Measurements from ENCODE around the gene RAB8A. TPM values are rescaled to one million over a fixed set of nuclear protein-coding genes. Genes with fewer than 3 reads are reported as not detected.
"Not testable (repeated sequence)": the region's sequence is repeated elsewhere in the genome, so short reads cannot be mapped to it uniquely, and the experiment has no call there.

Gene RAB8A
- total RNA-seq, 4 donors from 2014 or later = 40.2 to 65.6 (median 51.5) TPM

DNA sequence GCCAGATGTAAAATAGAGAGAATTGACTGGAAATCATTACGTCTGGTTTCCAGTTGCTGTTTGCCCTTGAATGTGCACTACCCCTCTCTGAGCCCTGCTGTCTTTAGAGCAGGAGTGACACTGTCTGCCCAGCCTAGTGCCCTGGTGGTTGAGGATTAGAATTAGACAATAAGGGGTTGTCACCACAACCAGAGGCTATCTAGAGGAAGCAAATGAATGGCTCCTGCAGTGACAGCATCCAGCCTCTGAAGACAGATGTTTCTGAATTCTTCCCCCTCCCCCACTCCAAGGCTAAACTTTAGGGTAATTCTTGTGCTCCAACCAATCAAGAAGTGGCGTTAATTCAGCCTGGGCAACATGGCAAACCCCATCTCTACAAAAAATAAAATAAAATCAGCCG lies 2.0 kb downstream of the RAB8A start:
- H3K36me3 ChIP-seq = peaks cover 7 to 9% of the 10 kb centered on the region in 2 donors
- peaks cover 10 to 18% of the 10 kb centered on the region in 2 donors for H3K4me1 ChIP-seq
- no peak overlapping the region for H3K27ac ChIP-seq
- DNase-seq = no peak
- TF ChIP-seq POLR2A (IDR thresholded peaks at IDR 0.05) (no peak), CTCF (IDR thresholded peaks at IDR 0.05) (no peak)
- no peak overlapping the region for H3K4me3 ChIP-seq (replicated peaks in 1 of 3)
- WGBS, 2 donors = 86 to 92% methylated on average over 3 of the region's 3 CpGs
- H3K27me3 ChIP-seq = no peaks in the 10 kb centered on the region
- intact Hi-C loops (cut with DNase I) = loop anchor here (5.0 kb wide), 1 partner anchor 84 kb away; the partner anchor contains the start of gene AP1M1
- H3K9me3 ChIP-seq = no peaks in the 10 kb centered on the region

DNA sequence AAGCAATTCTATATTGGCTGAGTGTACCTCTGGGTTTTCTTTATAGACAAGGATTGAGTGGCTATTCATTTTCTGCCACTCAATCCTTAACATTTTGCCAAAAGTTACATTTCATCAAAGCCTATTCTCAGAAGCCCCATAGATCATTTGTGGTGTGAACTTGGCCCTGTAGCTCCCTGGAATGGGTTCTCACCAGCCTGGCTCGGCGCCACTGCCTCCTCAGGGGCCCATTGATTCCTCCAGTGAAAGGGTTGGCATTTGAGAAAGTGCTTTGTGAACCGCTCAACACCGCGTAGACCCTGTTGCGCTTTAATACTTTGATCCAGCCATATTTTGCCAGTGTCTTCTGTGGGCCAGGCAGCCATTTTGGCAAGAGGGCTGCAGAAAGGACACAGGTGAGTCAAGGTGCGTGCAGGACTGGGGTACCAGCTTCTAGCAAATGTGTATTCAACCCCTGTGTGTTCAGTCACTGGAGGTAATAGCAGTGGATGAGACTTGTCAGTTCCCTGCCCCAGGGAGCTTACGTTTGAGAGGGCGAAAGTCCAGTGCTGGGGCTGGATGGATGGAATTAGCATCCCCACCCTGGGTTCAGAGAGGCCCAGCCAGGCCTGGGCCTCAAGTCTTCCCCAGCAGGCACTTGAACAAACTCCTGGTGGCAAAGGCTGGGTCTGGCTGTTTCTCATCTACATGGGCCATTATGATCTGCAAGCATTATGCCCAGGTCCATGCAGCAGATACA lies 3.8 kb downstream of the RAB8A start:
- Histone ChIP-seq H3K36me3 (peaks cover 16 to 19% of the 10 kb centered on the region in 2 donors), H3K4me3 (replicated peaks in 1 of 3) (no peak overlapping the region), H3K27me3 (no peaks in the 10 kb centered on the region), H3K27ac (no peak overlapping the region), H3K9me3 (no peaks in the 10 kb centered on the region), H3K4me1 (peaks cover 10 to 18% of the 10 kb centered on the region in 2 donors)
- TF ChIP-seq POLR2A (IDR thresholded peaks at IDR 0.05) = no peak
- TF ChIP-seq CTCF (IDR thresholded peaks at IDR 0.05) = no peak
- DNase-seq = no peak
- WGBS, 2 donors = 95 to 96% methylated on average over 9 of the region's 9 CpGs
- intact Hi-C loops (cut with DNase I) = no loop called here

DNA sequence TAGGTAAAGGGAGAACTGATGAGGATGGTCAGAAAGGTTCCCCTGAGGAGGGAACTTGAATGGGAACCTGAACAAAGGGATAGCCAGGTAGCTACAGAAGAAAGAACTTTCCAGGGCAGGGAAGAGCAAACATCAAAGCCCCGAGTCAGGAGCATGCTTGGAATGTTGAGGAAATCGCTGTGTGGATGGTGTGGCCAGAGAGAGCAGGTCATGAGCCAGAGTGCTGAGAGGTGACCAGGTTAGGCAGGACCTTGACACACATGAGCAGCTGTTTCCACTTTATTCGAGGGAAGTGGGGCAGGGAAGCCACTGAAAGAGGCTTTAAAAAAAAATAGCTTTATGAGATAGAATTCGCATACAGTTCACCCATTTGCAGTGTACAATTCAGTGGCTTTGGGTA lies 4.4 kb downstream of the RAB8A start:
- H3K27ac ChIP-seq = no peak overlapping the region
- intact Hi-C loops (cut with DNase I) = no loop called here
- peaks cover 10 to 13% of the 10 kb centered on the region in 2 donors for H3K4me1 ChIP-seq
- peaks cover 19 to 22% of the 10 kb centered on the region in 2 donors for H3K36me3 ChIP-seq
- H3K9me3 ChIP-seq = no peaks in the 10 kb centered on the region
- peak in 1 of 2 donors; percentile 1 for DNase-seq
- 67 to 68% methylated on average over 4 of the region's 4 CpGs for WGBS, 2 donors
- no peak for TF ChIP-seq CTCF (IDR thresholded peaks at IDR 0.05)
- TF ChIP-seq POLR2A (IDR thresholded peaks at IDR 0.05) = no peak
- H3K27me3 ChIP-seq = no peaks in the 10 kb centered on the region
- H3K4me3 ChIP-seq (replicated peaks in 1 of 3) = no peak overlapping the region

DNA sequence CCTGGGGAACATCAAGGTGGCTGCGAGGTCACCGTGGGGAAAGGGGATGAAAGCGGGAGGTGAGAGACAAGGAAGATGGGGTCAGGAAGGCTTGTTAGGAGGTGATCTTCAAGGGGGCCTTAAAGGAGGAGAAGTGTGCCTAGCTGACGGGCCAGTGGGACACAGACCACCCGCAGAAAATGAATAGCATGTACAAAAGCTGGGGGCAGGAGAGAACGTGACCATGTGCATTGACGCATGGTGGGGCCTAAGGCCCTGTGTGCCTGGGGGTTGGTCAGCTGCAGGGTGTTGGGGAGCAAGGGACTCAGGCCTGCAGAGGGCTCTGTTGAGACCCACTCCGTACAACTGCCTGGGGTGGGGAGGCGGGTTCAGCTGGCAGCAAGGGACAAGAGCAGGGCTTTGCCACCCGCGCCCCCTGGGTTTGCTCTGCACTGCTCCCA lies 5.9 kb downstream of the RAB8A start:
- no peak overlapping the region for H3K4me3 ChIP-seq (replicated peaks in 1 of 3)
- no peaks in the 10 kb centered on the region for H3K27me3 ChIP-seq
- no peak for DNase-seq
- H3K27ac ChIP-seq = no peak overlapping the region
- TF ChIP-seq CTCF (IDR thresholded peaks at IDR 0.05) = no peak
- TF ChIP-seq POLR2A (IDR thresholded peaks at IDR 0.05) = no peak
- WGBS, 2 donors = 84 to 89% methylated on average over 9 to 11 of the region's 11 CpGs
- intact Hi-C loops (cut with DNase I) = no loop called here
- H3K4me1 ChIP-seq = peaks cover 4 to 7% of the 10 kb centered on the region in 2 donors
- H3K9me3 ChIP-seq = no peaks in the 10 kb centered on the region
- H3K36me3 ChIP-seq = peaks cover 34 to 38% of the 10 kb centered on the region in 2 donors

DNA sequence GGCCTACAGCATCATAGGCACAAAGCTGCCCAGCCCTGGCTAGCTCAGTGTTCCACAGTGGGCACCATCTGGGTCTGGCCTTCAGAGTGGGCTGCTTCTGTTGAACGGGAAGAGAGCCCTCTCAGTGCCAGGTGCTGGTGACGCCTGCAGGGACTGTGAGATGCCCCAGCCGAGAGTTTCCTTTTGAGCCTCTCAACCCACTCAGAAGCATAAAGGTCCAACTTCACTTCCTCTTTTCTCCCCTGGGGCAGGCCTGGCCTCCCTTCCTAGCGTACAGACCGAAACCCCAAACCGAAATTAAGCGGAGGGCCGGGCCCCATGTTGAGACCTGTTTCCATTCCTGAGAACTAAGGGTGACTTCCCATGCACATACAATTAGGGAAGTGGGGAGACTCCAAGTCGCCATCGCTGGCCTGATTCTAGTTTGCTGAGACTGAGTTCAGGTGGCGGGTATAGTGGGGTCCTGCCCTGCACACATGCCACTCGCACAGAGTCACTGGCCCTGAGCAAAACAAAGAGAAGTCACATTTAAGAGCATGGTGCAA lies 6.9 kb downstream of the RAB8A start:
- Histone ChIP-seq H3K36me3 (peaks cover 39 to 44% of the 10 kb centered on the region in 2 donors), H3K4me1 (peaks cover 0 to 3% of the 10 kb centered on the region in 2 donors), H3K27ac (no peak overlapping the region), H3K4me3 (replicated peaks in 1 of 3) (no peak overlapping the region), H3K27me3 (no peaks in the 10 kb centered on the region), H3K9me3 (no peaks in the 10 kb centered on the region)
- TF ChIP-seq POLR2A (IDR thresholded peaks at IDR 0.05) = no peak
- no peak for TF ChIP-seq CTCF (IDR thresholded peaks at IDR 0.05)
- WGBS, 2 donors = 85 to 93% methylated on average over 10 to 12 of the region's 12 CpGs
- intact Hi-C loops (cut with DNase I) = no loop called here
- DNase-seq = no peak

DNA sequence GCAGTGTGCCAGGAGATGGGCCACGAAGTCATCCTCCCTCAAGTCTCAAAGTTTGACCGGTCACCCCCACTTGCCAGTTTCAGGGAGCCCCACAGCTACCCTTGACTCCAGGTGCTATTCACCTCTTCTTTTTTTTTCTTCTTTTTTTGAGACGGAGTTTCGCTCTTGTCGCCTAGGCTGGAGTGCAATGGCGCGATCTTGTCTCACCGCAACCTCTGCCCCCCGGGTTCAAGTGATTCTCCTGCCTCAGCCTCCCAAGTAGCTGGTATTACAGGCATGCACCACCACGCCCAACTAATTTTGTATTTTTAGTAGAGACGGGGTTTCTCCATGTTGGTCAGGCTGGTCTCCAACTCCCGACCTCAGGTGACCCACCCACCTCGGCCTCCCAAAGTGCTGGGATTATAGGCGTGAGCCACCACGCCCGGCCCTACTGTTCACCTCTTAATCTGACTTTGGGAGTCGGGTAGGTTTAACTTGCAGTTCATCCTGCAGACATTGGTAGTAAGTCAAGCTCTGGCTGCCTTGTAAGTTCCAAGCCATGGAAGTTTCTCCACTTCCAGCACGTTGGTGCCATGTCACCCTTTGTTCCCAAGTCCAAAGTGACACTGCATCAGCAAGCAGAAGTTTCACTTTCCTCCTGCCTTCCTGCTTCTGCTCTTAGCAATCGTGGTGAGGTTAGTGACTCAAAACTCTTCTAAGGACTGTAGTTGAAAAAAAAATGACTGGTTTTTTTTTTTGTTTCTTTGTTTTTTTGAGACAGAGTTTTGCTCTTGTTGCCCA lies 7.6 kb downstream of the RAB8A start:
- H3K9me3 ChIP-seq; H3K4me3 ChIP-seq (replicated peaks in 1 of 3); H3K27me3 ChIP-seq; DNase-seq; H3K4me1 ChIP-seq; H3K27ac ChIP-seq; intact Hi-C loops (cut with DNase I): not testable (repeated sequence)
- H3K36me3 ChIP-seq = peaks cover 43 to 44% of the 10 kb centered on the region in 2 donors
- WGBS, 2 donors = 86 to 88% methylated on average over 19 of the region's 19 CpGs

All from thyroid gland (tissue), 4 donors.